GM18511 (cell line): Measurements from ENCODE around the gene RNF32.
"Not testable (repeated sequence)": the region's sequence is repeated elsewhere in the genome, so short reads cannot be mapped to it uniquely, and the experiment has no call there.

Experiments used
- ATAC-seq: cut with Tn5 transposase; IDR thresholded peaks from one replicate; pipeline ENCODE4 v1.9.1; 2021; ENCODE audit warnings: mild to moderate bottlenecking, moderate library complexity; ENCODE audit not compliant: unreplicated experiment

RNF32 gene

DNA sequence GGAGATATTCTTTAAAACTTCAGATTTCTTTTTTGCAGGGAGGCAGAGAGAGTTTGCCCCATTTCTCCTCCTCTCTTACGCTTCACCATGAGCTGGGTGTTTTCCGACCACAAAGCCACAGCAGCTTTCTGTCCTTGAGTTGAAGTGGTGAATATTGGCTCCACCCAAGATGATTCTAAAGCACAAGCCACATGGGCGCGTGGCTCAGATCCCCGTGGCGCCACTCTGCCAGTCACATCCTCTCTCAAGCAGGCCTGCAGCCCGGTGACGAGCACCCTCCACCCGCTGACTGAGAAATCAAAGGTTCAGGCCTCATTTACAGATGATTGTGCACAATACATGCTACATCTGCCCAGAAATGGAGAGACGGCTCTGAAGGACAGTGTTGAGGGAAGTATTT, 27.6 kb upstream of the RNF32 start:
- ATAC-seq = peak; percentile 57

DNA sequence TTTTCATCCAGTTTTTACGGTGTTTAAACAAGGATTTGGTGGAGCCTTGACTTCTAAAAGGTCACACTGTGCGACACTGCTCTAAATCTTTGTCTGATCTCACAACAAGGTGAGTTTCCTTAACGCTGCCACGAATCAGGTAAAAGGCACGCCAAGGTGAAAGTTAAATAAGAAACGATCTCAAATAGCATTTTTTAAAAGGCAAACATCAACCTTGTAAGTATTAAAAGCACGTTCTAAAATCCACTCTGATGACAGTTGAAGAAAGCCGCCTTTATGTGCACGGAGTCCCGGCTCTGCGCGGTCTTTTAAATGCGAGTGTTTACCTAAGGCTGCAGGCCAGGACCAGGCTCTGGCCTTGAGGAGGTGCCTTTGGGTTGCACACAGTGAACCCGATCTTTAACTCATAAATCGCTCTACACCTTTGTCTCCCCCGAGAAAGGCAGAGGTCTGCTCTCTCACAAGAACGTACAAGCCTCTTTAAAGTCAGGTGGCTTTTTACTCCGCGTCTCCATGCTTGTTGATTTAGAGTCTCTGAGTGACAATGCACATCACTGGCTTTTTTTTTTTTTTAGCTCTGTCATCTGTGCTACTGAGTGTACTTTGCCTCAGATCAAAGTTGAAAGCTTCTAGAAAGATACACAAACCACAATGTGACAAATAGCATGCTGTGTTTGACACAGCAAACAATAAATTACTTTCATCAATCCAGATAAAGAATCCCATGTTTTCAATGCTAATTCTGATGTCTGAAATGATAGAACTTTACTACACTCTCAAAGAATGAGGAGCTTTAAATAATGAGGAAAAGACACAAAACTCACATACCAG, 25.9 kb upstream of the RNF32 start:
- no peak for ATAC-seq

DNA sequence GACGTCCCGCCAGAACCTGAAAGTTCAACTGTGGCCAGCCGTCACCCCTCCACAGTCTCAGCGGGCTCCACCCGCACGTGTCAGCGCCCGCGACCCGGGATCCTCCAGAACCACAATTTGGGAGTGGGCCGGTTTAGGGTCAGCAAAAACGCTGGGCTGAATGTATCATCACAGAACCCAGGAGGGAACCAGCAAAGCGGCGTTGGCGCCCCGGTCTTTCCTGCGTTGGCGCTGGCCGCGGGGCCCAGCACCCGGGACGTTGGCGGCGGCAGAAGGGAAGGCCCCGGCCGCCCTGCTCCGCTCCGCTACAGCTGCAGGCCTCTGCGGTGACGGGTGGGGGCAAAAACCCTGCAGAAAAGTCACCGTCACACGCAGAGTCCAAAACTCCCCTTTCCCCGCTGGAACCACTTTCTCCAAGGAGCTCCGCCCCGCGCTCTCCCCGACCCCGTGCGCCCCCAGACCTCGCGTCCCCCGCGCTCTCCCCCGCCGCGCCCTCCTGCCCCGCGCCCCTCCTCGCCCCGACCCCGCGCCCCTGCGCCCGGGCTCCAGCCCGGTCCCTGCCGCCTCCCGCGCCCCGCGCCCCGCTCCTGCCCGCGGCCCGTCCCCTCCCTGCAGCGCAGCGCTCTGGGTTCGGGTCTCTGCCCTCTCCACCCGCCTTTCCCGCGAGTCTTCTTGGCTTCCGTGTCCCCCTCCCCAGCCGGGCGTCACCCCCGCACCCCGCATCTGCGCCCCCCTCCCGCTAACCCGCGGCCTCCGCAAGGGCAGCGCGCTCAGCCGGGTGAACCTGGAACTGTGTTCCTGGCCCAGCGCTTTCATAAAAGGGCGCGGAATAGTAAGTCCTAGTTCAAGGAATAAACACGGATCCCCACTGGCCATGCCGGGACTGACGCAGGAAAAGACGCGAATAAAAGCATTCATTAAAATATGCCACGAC, 24.0 kb upstream of the RNF32 start:
- no peak for ATAC-seq

DNA sequence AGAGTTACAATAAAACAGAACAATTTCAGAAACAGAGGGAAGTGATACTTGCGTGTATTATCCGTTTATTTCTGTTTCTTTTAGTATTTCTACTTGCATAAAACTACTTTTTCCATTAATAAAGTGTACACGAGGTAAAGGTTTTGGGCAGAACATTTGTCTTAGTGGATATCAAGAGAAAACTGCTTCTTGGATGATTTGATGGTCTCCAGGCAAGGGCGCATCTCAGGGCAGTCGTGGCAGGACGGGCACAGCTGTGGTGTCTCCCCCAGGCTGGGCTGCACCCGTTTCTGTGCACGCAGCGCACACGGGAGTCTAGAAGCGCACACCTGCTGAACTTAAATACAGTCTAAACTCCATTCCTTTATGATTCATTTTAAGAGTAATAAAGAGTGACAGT, 23.4 kb upstream of the RNF32 start:
- no peak for ATAC-seq

GRCh38 chr7:156618078-156618779, 22.3 kb upstream of the RNF32 start:
- ATAC-seq = no peak

- ATAC-seq = no peak
Measured at GRCh38 chr7:156618780-156619367, 21.7 kb upstream of the RNF32 start.

DNA sequence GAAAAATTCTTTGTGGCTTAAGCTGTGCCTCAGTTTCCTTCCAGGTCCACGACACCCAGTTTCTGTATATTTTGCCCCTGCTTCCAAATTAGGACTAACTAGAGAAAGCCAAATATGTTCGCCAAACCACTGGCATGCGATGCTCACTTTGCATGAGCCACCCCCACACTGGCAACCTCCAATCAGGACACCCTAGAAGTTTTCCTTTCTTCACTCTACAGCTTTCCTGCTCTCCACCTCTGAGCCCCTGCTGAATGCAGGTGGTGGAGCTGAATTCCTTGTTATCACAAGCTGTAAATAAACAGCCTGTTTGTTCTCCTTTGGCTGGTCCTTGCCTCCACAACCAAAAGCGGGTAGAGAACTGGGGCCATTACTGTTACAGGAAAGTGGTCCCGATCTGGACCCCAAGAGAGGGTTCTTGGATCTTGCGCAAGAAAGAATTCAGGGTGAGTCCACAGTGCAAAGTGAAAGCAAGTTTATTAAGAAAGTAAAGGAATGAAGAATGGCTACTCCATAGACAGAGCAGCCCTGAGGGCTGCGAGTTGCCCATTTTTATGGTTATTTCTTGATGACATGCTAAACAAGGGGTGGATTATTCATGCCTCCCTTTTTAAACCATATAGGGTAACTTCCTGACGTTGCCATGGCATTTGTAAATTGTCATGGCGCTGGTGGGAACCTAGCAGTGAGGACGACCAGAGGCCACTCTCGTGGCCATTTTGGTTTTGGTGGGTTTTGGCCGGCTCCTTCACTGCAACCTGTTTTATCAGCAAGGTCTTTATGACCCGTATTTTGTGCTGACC, 20.9 kb upstream of the RNF32 start:
- not testable (repeated sequence) for ATAC-seq

DNA sequence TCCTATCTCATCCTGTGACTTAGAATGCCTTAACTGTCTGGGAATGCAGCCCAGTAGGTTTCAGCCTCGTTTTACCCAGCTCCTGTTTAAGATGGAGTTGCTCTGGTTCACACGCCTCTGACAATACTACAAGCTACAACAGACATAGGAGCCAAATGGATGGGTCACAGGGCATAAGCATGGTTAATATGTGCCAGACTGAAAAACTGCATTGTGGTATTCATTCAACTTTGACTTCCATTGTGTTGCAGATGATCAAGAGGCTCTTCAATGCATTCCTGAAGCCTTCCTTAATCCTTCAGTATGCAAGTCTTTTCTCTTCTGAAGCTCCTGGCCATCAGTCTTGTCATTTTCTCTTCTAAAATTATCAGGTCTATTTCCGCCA, 20.3 kb upstream of the RNF32 start:
- ATAC-seq = no peak

DNA sequence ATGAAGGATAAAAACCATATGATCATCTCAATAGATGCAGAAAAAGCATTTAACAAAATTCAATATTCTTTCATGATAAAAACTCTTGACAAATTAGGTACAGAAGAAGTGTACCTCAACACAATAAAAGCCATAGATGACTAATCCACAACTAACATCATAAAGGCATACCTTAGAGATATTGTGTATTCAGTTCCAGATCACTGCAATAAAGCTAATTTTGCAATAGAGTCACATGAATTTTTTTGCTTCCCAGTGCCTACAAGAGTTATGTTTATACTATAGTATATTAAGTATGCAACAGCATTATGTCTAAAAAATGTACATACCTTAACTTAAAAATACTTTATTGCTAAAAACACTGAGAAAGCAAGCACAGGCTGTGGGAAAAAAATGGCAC, 18.9 kb upstream of the RNF32 start:
- no peak for ATAC-seq

DNA sequence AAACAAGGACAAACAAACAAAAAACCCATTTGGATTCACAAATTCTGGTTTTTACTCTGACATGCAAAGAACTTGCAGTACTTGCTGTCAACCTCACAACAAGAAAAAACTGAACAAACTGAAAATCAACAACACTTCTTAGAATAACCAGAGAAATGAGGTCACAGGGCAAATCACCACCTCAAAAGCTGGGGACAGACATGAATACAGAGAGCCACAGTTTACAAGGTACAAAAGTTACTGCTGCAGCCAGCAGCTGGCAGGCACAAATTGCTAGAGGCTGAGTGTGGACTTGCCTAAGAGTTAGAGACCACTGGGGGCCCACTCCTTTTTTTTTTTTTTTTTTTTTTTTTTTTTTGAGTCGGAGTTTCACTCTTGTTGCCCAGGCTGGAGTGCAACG, 15.0 kb upstream of the RNF32 start:
- no peak for ATAC-seq

GRCh38 chr7:156626220-156626895, 14.2 kb upstream of the RNF32 start:
- no peak for ATAC-seq

DNA sequence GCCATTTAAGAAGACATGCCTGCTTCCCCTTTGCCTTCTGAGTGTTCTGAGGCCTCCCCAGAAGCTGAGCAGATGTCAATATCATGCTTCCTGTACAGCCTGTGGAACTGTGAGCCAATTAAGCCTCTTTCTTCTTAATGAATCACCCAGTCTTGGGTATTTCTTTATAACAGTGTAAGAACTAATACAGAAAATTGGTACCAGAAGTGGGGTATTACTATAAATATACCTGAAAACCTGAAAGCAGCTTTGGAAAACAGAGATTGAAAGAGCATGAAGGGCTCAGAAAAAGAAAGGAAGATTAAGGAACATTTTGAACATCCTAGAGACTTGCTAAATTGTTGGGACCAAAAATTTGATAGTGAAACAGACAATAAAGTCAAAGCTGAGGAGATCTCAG, 12.0 kb upstream of the RNF32 start:
- no peak for ATAC-seq

DNA sequence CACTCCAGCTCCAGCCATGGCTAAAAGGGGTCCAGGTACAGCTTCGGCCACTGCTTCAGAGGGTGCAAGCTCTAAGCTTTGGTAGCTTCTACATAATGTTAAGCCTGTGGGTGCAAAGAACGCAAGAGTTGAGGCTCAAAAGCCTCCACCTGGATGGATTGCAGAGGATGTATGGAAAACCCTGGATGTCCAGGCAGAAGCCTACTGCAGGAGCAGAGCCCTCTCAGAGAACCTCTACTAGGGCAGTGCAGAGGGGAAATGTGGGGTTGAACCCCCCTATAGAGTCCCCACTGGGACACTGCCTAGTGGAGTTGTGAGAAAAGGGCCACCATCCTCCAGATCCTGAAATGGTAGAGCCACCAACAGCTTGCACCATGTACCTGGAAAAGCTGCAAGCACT, 10.7 kb upstream of the RNF32 start:
- no peak for ATAC-seq

DNA sequence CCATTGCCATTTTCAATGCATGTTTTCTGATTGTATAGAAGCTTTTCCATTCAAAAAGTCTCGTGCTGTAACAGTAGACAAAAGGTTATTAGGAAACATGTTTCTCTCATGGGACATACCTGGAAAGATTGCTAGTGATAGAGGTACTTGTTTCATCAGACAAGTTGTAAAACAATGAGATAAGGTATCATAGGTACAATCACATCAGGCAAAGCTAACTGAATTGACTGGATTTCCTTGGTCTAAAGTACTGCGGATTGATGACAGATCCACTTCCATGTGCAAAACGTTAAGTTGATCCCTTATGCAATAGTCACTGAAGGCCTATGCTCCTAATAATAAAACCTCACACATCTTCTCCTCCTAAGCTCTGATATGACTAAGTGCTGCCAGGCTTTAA, 6.5 kb upstream of the RNF32 start:
- no peak for ATAC-seq

GRCh38 chr7:156635529-156636385, 4.8 kb upstream of the RNF32 start:
- ATAC-seq = no peak

DNA sequence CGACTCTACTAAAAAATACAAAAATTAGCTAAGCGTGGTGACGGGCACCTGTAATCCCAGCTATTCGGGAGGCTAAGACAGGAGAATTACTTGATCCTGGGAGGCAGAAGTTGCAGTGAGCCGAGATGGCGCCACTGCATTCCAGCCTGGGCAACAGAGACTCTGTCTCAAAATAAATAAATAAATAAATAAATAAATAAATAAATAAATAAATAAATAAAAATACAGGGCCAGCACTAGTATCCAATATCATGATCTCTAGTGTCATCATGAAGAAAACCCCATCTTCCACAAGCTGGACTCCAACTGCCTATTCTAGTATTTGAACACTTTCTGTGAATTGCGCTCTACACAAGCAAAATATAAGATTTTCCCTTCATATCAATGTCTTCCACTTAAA, 3.5 kb upstream of the RNF32 start:
- ATAC-seq = not testable (repeated sequence)

DNA sequence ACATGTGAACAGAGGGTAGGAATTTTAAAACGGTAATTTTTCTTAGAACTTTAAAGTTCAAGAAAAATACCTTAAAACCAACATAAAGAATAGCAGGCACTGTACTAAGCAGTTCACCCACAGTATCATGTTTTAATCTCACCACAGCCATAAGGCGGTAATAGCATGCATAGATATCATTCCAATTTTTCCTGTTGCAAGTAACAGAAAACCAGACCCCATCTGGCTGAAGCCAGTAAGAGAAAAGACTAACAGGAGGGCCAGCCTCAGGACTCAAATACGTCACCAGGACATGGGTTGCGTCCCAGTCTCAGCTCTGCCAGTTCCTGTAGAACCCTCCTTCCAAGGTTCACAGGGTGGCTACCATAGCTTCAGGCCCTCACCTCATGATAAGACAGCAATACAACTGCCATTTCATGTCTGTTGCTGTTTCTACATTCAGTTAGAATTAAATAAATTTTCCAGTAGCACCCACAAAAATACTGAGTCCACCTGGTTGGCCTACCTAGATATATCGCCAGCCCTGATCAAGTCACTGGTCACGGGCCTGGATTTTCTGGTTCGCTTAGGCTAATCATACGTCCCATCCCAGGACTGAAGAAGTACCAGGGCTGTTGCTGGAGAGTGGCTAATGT, 2.0 kb upstream of the RNF32 start:
- ATAC-seq = no peak
